SK-N-SH (cell line): ENCODE data around the gene PYGM. TPM values are rescaled to one million over a fixed set of nuclear protein-coding genes. Genes with fewer than 3 reads are reported as not detected.

Source experiments
- CTCF ChIA-PET: fragments of 300-600, 350-600 bp; formaldehyde crosslinking; extraction: SDS; loops from one replicate; lab custom pipeline; 2021; lab: Yijun Ruan, JAX
- POLR2A ChIA-PET: fragments of 350-600 bp; sonication (Branson Sonifier 250); formaldehyde crosslinking; extraction: SDS; loops from one replicate; lab custom pipeline; 2020; ENCODE audit warnings: antibody characterized with exemption, inconsistent platforms; lab: Yijun Ruan, JAX
- DNase-seq: peaks from one replicate; pipeline ENCODE4 v3.0.0; 2012
- H2AFZ ChIP-seq: fragments of 200-600 bp; sonication (generic); 2 replicates; pipeline ENCODE4 v1.8.1; 2016; ENCODE audit warnings: antibody characterized with exemption, mild to moderate bottlenecking, low read depth
- H3F3A ChIP-seq: fragments of 200-600 bp; sonication (generic); replicated peaks from 2 replicates; pipeline ENCODE3; 2016; ENCODE audit warnings: antibody characterized with exemption, mild to moderate bottlenecking; ENCODE audit not compliant: insufficient read depth
- H3K27ac ChIP-seq, 2 experiments: fragments of 200-500 bp in 1 of 2; fragments of 200-600 bp in 1 of 2; sonication (Bioruptor generic) in 1 of 2; sonication (generic), shearing (Covaris generic) in 1 of 2; 2 replicates each; pipeline versions ENCODE4 v1.5.1 to v1.6.1; 2014 to 2016; ENCODE audit warnings: low read depth in 2 of 2, inconsistent platforms in 1 of 2, low read length in 1 of 2, mild to moderate bottlenecking in 1 of 2, mixed read lengths in 1 of 2
- H3K27me3 ChIP-seq: fragments of 200-600 bp; sonication (generic), shearing (Covaris generic); 2 replicates; pipeline ENCODE4 v1.6.1; 2016; ENCODE audit warnings: mixed run types; ENCODE audit not compliant: insufficient read depth
- H3K36me3 ChIP-seq, 2 experiments: fragments of 200-500 bp in 1 of 2; fragments of 200-600 bp in 1 of 2; sonication (Bioruptor generic) in 1 of 2; sonication (generic) in 1 of 2; replicated peaks in 1 of 2; 2 replicates each; pipeline versions ENCODE3 to v1.5.1; 2014 to 2016; ENCODE audit warnings: low read length in 1 of 2, mild to moderate bottlenecking in 1 of 2; ENCODE audit not compliant: insufficient read depth in 2 of 2, control insufficient read depth in 1 of 2
- H3K4me1 ChIP-seq, 2 experiments: fragments of 200-500 bp in 1 of 2; fragments of 200-600 bp in 1 of 2; sonication (Bioruptor generic) in 1 of 2; sonication (generic), shearing (Covaris generic) in 1 of 2; 2 replicates each; pipeline versions ENCODE4 v1.5.1 to v1.6.1; 2014 to 2016; ENCODE audit warnings: low read depth in 1 of 2, low read length in 1 of 2, mixed run types in 1 of 2; ENCODE audit not compliant: insufficient read depth in 2 of 2, control insufficient read depth in 1 of 2
- H3K4me2 ChIP-seq: fragments of 200-600 bp; sonication (generic), shearing (Covaris generic); 2 replicates; pipeline ENCODE4 v1.6.1; 2017; ENCODE audit warnings: mixed run types
- H3K4me3 ChIP-seq, 2 experiments: fragments of 200-500 bp in 1 of 2; fragments of 200-600 bp in 1 of 2; sonication (Bioruptor generic) in 1 of 2; sonication (generic), shearing (Covaris generic) in 1 of 2; 2 replicates each; pipeline versions ENCODE4 v1.5.1 to v1.8.1; 2014 to 2016; ENCODE audit warnings: low read depth in 2 of 2, inconsistent platforms in 1 of 2, low read length in 1 of 2, mild to moderate bottlenecking in 1 of 2, mixed read lengths in 1 of 2, moderate library complexity in 1 of 2
- H3K79me2 ChIP-seq: fragments of 200-600 bp; sonication (generic); 2 replicates; pipeline ENCODE4 v1.8.1; 2017; ENCODE audit warnings: mild to moderate bottlenecking; ENCODE audit not compliant: insufficient read depth
- H3K9ac ChIP-seq: fragments of 200-600 bp; sonication (generic); 2 replicates; pipeline ENCODE4 v1.6.1; 2017; ENCODE audit warnings: mixed run types
- H3K9me2 ChIP-seq: fragments of 200-600 bp; sonication (generic); 2 replicates; pipeline ENCODE4 v1.6.1; 2017; ENCODE audit warnings: mixed run types
- H3K9me3 ChIP-seq: fragments of 200-600 bp; sonication (generic); 2 replicates; pipeline ENCODE4 v1.6.1; 2017; ENCODE audit warnings: mixed run types, mild to moderate bottlenecking, moderate library complexity
- H4K20me1 ChIP-seq: fragments of 200-600 bp; sonication (generic); 2 replicates; pipeline ENCODE4 v1.6.1; 2017; ENCODE audit warnings: mild to moderate bottlenecking, mixed run types; ENCODE audit not compliant: insufficient read depth
- CHD2 ChIP-seq: fragments of 150-350 bp; IDR thresholded peaks from 2 replicates; pipeline ENCODE4 v1.6.1; 2018; ENCODE audit warnings: low read length; ENCODE audit not compliant: partially characterized antibody
- ELF1 ChIP-seq: IDR thresholded peaks from 2 replicates; pipeline ENCODE4 v1.4.0; 2012
- EP300 ChIP-seq, 2 experiments: IDR thresholded peaks; 2 replicates each; pipeline versions ENCODE4 v1.4.0 to v1.6.1; 2012; ENCODE audit warnings: borderline replicate concordance in 1 of 2, low read depth in 1 of 2, low read length in 1 of 2
- FOSL2 ChIP-seq: IDR thresholded peaks from 2 replicates; pipeline ENCODE4 v1.4.0; 2012; ENCODE audit warnings: low read depth, mild to moderate bottlenecking, moderate library complexity, borderline replicate concordance
- FOXJ3 ChIP-seq: sonication (generic); formaldehyde crosslinking; IDR thresholded peaks from 2 replicates; pipeline ENCODE4 v1.5.1; 2020; ENCODE audit warnings: mild to moderate bottlenecking, missing genetic modification reagents
- FOXM1 ChIP-seq: IDR thresholded peaks from 2 replicates; pipeline ENCODE4 v1.4.0; 2012; ENCODE audit warnings: low read depth, mild to moderate bottlenecking
- GABPA ChIP-seq: IDR thresholded peaks from 2 replicates; pipeline ENCODE4 v1.4.0; 2012; ENCODE audit warnings: low read depth, mild to moderate bottlenecking
- GATA2 ChIP-seq: sonication (generic); formaldehyde crosslinking; IDR thresholded peaks from 2 replicates; pipeline ENCODE4 v1.5.0; 2020; ENCODE audit warnings: mild to moderate bottlenecking, missing genetic modification reagents
- MXI1 ChIP-seq: IDR thresholded peaks from 2 replicates; pipeline ENCODE4 v1.6.1; 2012; ENCODE audit warnings: mild to moderate bottlenecking, low read depth, low read length, improper control_type of control experiment
- NFIC ChIP-seq: IDR thresholded peaks from 2 replicates; pipeline ENCODE4 v1.4.0; 2012; ENCODE audit warnings: borderline replicate concordance
- RAD21 ChIP-seq: IDR thresholded peaks from 2 replicates; pipeline ENCODE4 v1.6.1; 2012; ENCODE audit warnings: mild to moderate bottlenecking, low read length
- RCOR1 ChIP-seq: fragments of 150-350 bp; IDR thresholded peaks from 2 replicates; pipeline ENCODE4 v1.6.1; 2017; ENCODE audit warnings: antibody characterized with exemption, low read length
- RXRA ChIP-seq: IDR thresholded peaks from 2 replicates; pipeline ENCODE4 v1.4.0; 2012; ENCODE audit warnings: low read depth, mild to moderate bottlenecking, borderline replicate concordance
- SMC3 ChIP-seq: IDR thresholded peaks from 2 replicates; pipeline ENCODE4 v1.6.1; 2012; ENCODE audit warnings: low read depth, low read length, improper control_type of control experiment
- TAF1 ChIP-seq: IDR thresholded peaks from 2 replicates; pipeline ENCODE4 v1.6.1; 2012; ENCODE audit warnings: low read depth, mild to moderate bottlenecking, low read length, moderate library complexity, borderline replicate concordance
- TCF12 ChIP-seq: IDR thresholded peaks from 2 replicates; pipeline ENCODE4 v1.4.0; 2012
- WGBS: methylation state at CpG from one replicate; pipeline ENCODE4 v1.1.6; 2017; ENCODE audit warnings: low lambda C conversion rate; 5-methylcytosine and 5-hydroxymethylcytosine counted together
- polyA plus RNA-seq, 3 experiments: library from polyadenylated mRNA; depleted of rRNA; stranded (reverse); fragments of >200 nt; gene quantifications; 2 replicates each; pipeline ENCODE4 v1.2.3, GENCODE V29; 2012
- TF ChIP-seq, protein P1 (sequence below): fragments of 200-600 bp; sonication (generic); IDR thresholded peaks from 2 replicates; pipeline ENCODE4 v1.6.1; 2017; ENCODE audit warnings: antibody characterized with exemption, mild to moderate bottlenecking, moderate library complexity
- TF ChIP-seq, protein P2 (sequence below): fragments of 150-350 bp; IDR thresholded peaks from 2 replicates; pipeline ENCODE4 v1.6.1; 2016; ENCODE audit warnings: mild to moderate bottlenecking, low read depth, low read length
- TF ChIP-seq, protein P3 (sequence below): fragments of 150-350 bp; IDR thresholded peaks from 2 replicates; pipeline ENCODE4 v1.6.1; 2017; ENCODE audit warnings: antibody characterized with exemption, low read length, low read depth, borderline replicate concordance

Gene PYGM
- polyA plus RNA-seq, 1 of the 3 experiments (the other 2 are of a cell fraction), result 0.08 TPM

DNA sequence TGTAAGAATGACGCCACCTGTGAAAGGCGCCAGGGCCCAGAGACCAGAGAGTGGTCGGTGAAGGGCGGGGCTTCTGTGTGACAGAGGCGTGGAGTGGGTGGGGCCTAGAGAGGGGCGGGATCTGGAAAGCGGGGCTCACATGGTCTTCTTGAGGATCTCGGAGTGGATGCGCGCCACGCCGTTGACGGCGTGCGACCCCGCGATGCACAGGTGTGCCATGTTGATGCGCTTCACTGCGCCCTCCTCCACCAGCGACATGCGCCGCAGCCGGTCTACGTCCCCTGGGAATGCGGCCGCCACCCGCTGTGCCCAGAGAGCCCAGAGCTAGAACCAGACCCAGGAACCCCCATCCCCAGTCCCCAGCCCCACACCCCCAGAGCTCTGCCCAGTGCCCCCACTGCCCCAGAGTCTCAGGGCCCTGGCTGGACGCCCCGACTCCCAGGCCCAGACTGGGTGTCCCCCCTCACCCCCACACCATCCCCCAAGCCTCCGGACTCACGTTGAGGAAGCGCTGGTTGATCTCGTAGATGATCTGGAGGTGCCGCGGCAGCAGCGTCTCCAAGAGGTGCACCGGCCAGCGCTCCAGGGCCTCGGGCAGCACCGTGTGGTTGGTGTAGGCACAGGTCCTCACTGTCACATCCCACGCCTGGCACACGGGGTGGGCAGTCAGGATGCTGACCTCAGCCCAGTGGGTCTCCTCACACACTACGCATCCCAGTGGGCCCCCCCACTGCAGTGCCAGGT, 6.2 kb downstream of the PYGM start (continued):
- TF ChIP-seq, protein P1, sequence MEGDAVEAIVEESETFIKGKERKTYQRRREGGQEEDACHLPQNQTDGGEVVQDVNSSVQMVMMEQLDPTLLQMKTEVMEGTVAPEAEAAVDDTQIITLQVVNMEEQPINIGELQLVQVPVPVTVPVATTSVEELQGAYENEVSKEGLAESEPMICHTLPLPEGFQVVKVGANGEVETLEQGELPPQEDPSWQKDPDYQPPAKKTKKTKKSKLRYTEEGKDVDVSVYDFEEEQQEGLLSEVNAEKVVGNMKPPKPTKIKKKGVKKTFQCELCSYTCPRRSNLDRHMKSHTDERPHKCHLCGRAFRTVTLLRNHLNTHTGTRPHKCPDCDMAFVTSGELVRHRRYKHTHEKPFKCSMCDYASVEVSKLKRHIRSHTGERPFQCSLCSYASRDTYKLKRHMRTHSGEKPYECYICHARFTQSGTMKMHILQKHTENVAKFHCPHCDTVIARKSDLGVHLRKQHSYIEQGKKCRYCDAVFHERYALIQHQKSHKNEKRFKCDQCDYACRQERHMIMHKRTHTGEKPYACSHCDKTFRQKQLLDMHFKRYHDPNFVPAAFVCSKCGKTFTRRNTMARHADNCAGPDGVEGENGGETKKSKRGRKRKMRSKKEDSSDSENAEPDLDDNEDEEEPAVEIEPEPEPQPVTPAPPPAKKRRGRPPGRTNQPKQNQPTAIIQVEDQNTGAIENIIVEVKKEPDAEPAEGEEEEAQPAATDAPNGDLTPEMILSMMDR, result no peak
- TF ChIP-seq CHD2, result no peak
- TF ChIP-seq MXI1, result no peak

DNA sequence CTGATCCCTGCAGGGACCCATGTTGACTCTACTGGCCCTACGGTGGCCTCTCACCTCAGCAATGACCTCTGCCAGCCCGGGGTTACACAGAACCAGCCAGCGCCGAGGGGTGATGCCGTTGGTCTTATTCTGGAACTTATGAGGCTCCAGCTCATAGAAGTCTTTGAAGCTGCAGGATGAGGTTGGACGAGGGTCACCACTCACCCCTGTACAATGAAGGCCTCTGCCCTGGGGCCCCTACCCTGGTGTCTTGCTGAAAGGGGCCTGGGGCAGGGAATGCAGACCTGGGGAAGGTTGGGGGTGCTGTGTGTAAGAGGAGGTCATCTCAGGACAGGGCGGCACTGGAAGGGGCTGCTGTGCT, 6.8 kb downstream of the PYGM start:
- H3K36me3 ChIP-seq, result no peaks in the 10 kb centered on the region
- H3K9me3 ChIP-seq, result no peaks in the 10 kb centered on the region
- no peaks in the 10 kb centered on the region for H3K79me2 ChIP-seq
- no peak overlapping the region for H3K4me3 ChIP-seq
- H2AFZ ChIP-seq, result no peak overlapping the region
- no peaks in the 10 kb centered on the region for H3K27me3 ChIP-seq
- no peak for DNase-seq
- no peak overlapping the region for H3K4me2 ChIP-seq
- CTCF ChIA-PET, result interaction anchor here (1.2 to 3.4 kb wide), 3 partner anchors 9 to 15 kb away, joined by 3 to 15 read pairs (median 10); partner anchors contain the start of gene RASGRP2
- no peaks in the 10 kb centered on the region; a peak in 1 of 4 replicates for H3K4me1 ChIP-seq
- H3K27ac ChIP-seq, result no peak overlapping the region
- 92% methylated on average over 6 of the region's 7 CpGs for WGBS
- POLR2A ChIA-PET, result no interaction called here
- no peaks in the 10 kb centered on the region for H3K9me2 ChIP-seq
- no peak overlapping the region for H3K9ac ChIP-seq
- TF ChIP-seq FOSL2 (no peak), GATA2 (CRISPR knock-in tag) (no peak), RXRA (no peak), FOXM1 (no peak), CHD2 (no peak), SMC3 (no peak), GABPA (no peak), NFIC (no peak), ELF1 (no peak), TCF12 (no peak), RAD21 (no peak), TAF1 (no peak), MXI1 (no peak), FOXJ3 (no peak), RCOR1 (no peak), EP300 (IDR thresholded peaks at IDR 0.05; ENCODE audit: borderline replicate concordance in 1 of 2, low read depth in 1 of 2, low read length in 1 of 2) (no peak)
- TF ChIP-seq, protein P1, result no peak
- TF ChIP-seq, protein P2, sequence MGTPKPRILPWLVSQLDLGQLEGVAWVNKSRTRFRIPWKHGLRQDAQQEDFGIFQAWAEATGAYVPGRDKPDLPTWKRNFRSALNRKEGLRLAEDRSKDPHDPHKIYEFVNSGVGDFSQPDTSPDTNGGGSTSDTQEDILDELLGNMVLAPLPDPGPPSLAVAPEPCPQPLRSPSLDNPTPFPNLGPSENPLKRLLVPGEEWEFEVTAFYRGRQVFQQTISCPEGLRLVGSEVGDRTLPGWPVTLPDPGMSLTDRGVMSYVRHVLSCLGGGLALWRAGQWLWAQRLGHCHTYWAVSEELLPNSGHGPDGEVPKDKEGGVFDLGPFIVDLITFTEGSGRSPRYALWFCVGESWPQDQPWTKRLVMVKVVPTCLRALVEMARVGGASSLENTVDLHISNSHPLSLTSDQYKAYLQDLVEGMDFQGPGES, result no peak
- TF ChIP-seq, protein P3, sequence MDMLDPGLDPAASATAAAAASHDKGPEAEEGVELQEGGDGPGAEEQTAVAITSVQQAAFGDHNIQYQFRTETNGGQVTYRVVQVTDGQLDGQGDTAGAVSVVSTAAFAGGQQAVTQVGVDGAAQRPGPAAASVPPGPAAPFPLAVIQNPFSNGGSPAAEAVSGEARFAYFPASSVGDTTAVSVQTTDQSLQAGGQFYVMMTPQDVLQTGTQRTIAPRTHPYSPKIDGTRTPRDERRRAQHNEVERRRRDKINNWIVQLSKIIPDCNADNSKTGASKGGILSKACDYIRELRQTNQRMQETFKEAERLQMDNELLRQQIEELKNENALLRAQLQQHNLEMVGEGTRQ, result no peak
- peaks cover 16% of the 10 kb centered on the region for H3F3A ChIP-seq
- peaks cover 2% of the 10 kb centered on the region; the same call in 1 of the 2 replicates for H4K20me1 ChIP-seq
